ENCODE data around the gene DNMT3L.
"Not testable (repeated sequence)": the region's sequence is repeated elsewhere in the genome, so short reads cannot be mapped to it uniquely, and the experiment has no call there.

Gene DNMT3L

GRCh38 chr21:44275041-44275440 is 13.3 kb upstream of the DNMT3L start:
- FAIRE-seq: no peak

- no peak for FAIRE-seq
Measured at GRCh38 chr21:44273046-44273445, 11.3 kb upstream of the DNMT3L start.

- FAIRE-seq: no peak
Measured at GRCh38 chr21:44272284-44272858, 10.7 kb upstream of the DNMT3L start.

- FAIRE-seq: no peak
Measured at GRCh38 chr21:44271558-44272283, 10.0 kb upstream of the DNMT3L start.

- no peak for FAIRE-seq
Measured at GRCh38 chr21:44269090-44269489, 7.4 kb upstream of the DNMT3L start.

GRCh38 chr21:44267655-44268142 is 6.0 kb upstream of the DNMT3L start:
- FAIRE-seq: no peak

GRCh38 chr21:44265734-44266270 is 4.1 kb upstream of the DNMT3L start:
- FAIRE-seq: no peak

GRCh38 chr21:44263768-44264167 is 2.1 kb upstream of the DNMT3L start:
- no peak for FAIRE-seq

- FAIRE-seq: no peak
Measured at GRCh38 chr21:44263221-44263760, 1.6 kb upstream of the DNMT3L start.

- no peak for FAIRE-seq
Measured at GRCh38 chr21:44262338-44263056, 800 bp upstream of the DNMT3L start.

- no peak for FAIRE-seq
Measured at GRCh38 chr21:44260791-44261631, 686 bp downstream of the DNMT3L start.

GRCh38 chr21:44260066-44260465 is 1.6 kb downstream of the DNMT3L start:
- FAIRE-seq: no peak

GRCh38 chr21:44259082-44259705 is 2.5 kb downstream of the DNMT3L start:
- no peak for FAIRE-seq

- FAIRE-seq: no peak
Measured at GRCh38 chr21:44258056-44258725, 3.5 kb downstream of the DNMT3L start.

GRCh38 chr21:44255511-44255981 is 6.2 kb downstream of the DNMT3L start:
- FAIRE-seq: no peak

- FAIRE-seq: no peak
Measured at GRCh38 chr21:44253832-44254710, 7.6 kb downstream of the DNMT3L start.

GRCh38 chr21:44249204-44250037 is 12.3 kb downstream of the DNMT3L start:
- FAIRE-seq: not testable (repeated sequence)

GRCh38 chr21:44247904-44248303 is 13.8 kb downstream of the DNMT3L start:
- FAIRE-seq: not testable (repeated sequence)

- not testable (repeated sequence) for FAIRE-seq
Measured at GRCh38 chr21:44243980-44244379, 17.7 kb downstream of the DNMT3L start.
